Esophagus muscularis mucosa (tissue), 4 donors: ENCODE data around the gene CFAP73. TPM values are rescaled to one million over a fixed set of nuclear protein-coding genes. Genes with fewer than 3 reads are reported as not detected.

Experiments used
- DNase-seq: peaks from one replicate; pipeline ENCODE4 v3.0.0-alpha.2; 2017; ENCODE audit errors: extremely low spot score
- H3K27ac ChIP-seq, 4 donors: fragments of 200-600 bp; sonication (generic); replicated peaks in 1 of 4; 1 replicate in 3 of 4; 2 replicates in 1 of 4; pipeline ENCODE4 v1.5.1; 2016 to 2019; ENCODE audit warnings: mild to moderate bottlenecking in 1 of 4
- H3K27me3 ChIP-seq, 4 donors: fragments of 200-600 bp; sonication (generic); one replicate each; pipeline versions ENCODE4 v1.5.1 to v1.6.0; 2016 to 2019
- H3K36me3 ChIP-seq, 4 donors: fragments of 200-600 bp; sonication (generic); one replicate each; pipeline ENCODE4 v1.5.1; 2016 to 2019
- H3K4me1 ChIP-seq, 4 donors: fragments of 200-600 bp; sonication (generic); one replicate each; pipeline ENCODE4 v1.5.1; 2016 to 2019
- H3K4me3 ChIP-seq, 4 donors: fragments of 200-600 bp; sonication (generic); 1 replicate in 2 of 4; 2 replicates in 2 of 4; pipeline ENCODE4 v1.5.1; 2016 to 2019; ENCODE audit warnings: mild to moderate bottlenecking in 4 of 4, moderate library complexity in 1 of 4
- H3K9me3 ChIP-seq, 4 donors: fragments of 200-600 bp; sonication (generic); 1 replicate in 3 of 4; 2 replicates in 1 of 4; pipeline ENCODE4 v1.5.1; 2016 to 2019
- EP300 ChIP-seq: sonication (generic); formaldehyde crosslinking; IDR thresholded peaks from one replicate; pipeline ENCODE4 v1.6.1; 2017; ENCODE audit warnings: antibody characterized with exemption
- POLR2A ChIP-seq: fragments of 450-650 bp; IDR thresholded peaks from one replicate; pipeline ENCODE4 v1.6.1; 2017; ENCODE audit warnings: antibody characterized with exemption, moderate library complexity, mild to moderate bottlenecking, low read depth
- POLR2AphosphoS5 ChIP-seq, 2 donors: sonication (generic); formaldehyde crosslinking; IDR thresholded peaks; one replicate each; pipeline ENCODE4 v1.6.1; 2017; ENCODE audit warnings: antibody characterized with exemption in 2 of 2
- WGBS: methylation state at CpG from one replicate; pipeline ENCODE4 v1.1.5; 2018; 5-methylcytosine and 5-hydroxymethylcytosine counted together
- intact Hi-C: fragments of 100-400 bp; cut with DNase I; formaldehyde crosslinking; loops from one replicate; pipeline ENCODE4 v1.15.1; 2023
- total RNA-seq, 4 donors: library from RNA; depleted of rRNA; stranded (reverse); fragments of >200 nt; gene quantifications; one replicate each; pipeline versions ENCODE4 v1.1.0 to v1.2.1, GENCODE V29; 2016
- TF ChIP-seq, protein P1 (sequence below), 3 experiments: fragments of 200-600 bp in 2 of 3; fragments of 450-650 bp in 1 of 3; sonication (generic) in 2 of 3; IDR thresholded peaks; one replicate each; pipeline ENCODE4 v1.5.1; 2017 to 2019; ENCODE audit warnings: antibody characterized with exemption in 3 of 3, mild to moderate bottlenecking in 2 of 3, moderate library complexity in 1 of 3

The CFAP73 gene
- total RNA-seq, 4 donors from 2014 or later, result not detected

DNA sequence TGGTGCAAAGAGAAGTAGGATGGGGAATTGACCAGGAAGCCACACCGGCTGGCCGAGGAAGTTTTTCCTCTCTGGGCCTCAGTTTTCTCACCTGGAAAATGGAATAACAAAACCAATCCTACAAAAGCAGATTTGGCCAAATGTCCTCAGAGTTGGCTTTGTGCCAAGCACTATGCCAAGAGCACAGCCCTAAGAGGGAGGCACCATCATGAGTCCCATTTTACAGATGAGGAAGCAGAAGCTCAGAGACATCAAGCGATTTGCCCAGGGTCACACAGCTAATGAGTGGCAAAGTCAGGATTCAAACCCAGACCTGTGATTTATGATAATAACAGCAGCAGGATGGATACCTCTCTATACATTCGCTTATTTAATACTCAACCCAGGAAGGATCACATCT is 41.2 kb upstream of the CFAP73 start:
- DNase-seq, result no peak
- TF ChIP-seq EP300, result no peak
- TF ChIP-seq, protein P1, sequence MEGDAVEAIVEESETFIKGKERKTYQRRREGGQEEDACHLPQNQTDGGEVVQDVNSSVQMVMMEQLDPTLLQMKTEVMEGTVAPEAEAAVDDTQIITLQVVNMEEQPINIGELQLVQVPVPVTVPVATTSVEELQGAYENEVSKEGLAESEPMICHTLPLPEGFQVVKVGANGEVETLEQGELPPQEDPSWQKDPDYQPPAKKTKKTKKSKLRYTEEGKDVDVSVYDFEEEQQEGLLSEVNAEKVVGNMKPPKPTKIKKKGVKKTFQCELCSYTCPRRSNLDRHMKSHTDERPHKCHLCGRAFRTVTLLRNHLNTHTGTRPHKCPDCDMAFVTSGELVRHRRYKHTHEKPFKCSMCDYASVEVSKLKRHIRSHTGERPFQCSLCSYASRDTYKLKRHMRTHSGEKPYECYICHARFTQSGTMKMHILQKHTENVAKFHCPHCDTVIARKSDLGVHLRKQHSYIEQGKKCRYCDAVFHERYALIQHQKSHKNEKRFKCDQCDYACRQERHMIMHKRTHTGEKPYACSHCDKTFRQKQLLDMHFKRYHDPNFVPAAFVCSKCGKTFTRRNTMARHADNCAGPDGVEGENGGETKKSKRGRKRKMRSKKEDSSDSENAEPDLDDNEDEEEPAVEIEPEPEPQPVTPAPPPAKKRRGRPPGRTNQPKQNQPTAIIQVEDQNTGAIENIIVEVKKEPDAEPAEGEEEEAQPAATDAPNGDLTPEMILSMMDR (IDR thresholded peaks at IDR 0.05), result no peak
- no peak for TF ChIP-seq POLR2A
- TF ChIP-seq POLR2AphosphoS5 (IDR thresholded peaks at IDR 0.05), result no peak
- Histone ChIP-seq H3K4me3 (no peak overlapping the region), H3K27me3 (peaks cover 0 to 44% (median 8%) of the 10 kb centered on the region in 4 donors), H3K27ac (no peak overlapping the region), H3K36me3 (no peaks in the 10 kb centered on the region), H3K4me1 (peaks cover 4 to 7% (median 6%) of the 10 kb centered on the region in 4 donors), H3K9me3 (no peaks in the 10 kb centered on the region)
- WGBS, result 93% methylated on average over 4 of the region's 4 CpGs
- intact Hi-C loops, result no loop called here

DNA sequence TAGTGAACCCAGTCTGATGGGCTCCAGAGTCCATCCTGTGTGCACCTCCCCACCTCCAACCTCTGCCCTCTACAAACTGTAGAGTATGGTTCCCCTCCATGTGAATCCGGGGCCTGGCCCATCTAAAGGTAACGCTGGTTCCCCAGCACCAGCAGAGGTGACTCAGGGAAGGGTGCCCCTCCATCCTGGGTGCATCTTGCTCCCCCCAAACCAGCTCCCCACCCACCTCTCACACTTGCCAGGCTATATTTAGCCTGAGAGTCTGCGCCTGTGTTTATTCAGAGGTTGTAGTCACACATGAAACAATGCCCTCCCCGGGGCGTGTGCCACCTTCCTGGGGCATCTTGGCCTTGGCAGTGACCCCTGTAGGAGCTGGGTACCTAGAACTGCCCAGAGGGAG is 40.2 kb upstream of the CFAP73 start:
- Histone ChIP-seq H3K9me3 (no peaks in the 10 kb centered on the region), H3K27me3 (peaks cover 0 to 42% (median under 1%) of the 10 kb centered on the region in 4 donors), H3K36me3 (no peaks in the 10 kb centered on the region), H3K4me3 (no peak overlapping the region), H3K27ac (no peak overlapping the region), H3K4me1 (no peaks in the 10 kb centered on the region)
- 70% methylated on average over 2 of the region's 5 CpGs for WGBS
- no peak for TF ChIP-seq EP300
- no peak for TF ChIP-seq POLR2A
- no peak for TF ChIP-seq POLR2AphosphoS5 (IDR thresholded peaks at IDR 0.05)
- TF ChIP-seq, protein P1 (IDR thresholded peaks at IDR 0.05), result no peak
- no peak for DNase-seq
- intact Hi-C loops, result no loop called here

DNA sequence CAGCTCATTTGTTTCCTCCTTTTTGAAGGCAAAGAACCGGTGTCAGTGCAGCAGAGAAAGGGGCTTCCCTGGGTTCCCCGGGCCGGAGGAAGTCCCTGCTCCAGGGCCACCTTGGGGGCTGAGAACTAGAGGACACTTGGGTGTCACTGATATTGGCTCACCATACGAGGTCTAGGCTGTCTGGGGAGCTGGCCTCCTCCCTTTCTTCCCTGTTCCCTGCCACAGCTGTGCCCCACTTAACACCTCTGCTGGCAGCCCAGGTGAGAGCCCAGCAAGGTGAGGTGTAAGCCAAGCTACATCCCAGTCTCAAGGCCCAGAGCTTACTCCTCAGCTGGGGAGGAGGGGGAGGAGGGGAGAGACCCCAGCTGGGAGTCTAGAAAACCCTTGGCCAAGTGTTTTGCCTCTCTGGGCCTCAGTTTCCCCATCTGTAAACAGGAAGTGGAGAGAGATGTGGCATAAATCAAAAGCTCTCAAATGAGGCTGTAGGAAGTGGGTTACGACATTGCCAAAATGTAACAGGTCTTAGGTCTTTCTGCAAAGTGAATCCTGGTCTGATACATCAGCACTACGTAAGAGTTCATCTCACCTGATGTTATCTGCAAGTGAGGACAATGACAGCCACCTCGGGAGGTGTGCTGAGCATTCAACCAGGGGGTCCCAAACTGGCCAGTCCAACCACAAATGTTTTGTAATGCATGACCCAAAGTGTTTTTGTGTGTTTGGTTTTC is 39.5 kb upstream of the CFAP73 start:
- 65% methylated on average over 7 of the region's 7 CpGs for WGBS
- intact Hi-C loops, result no loop called here
- TF ChIP-seq POLR2A, result no peak
- TF ChIP-seq, protein P1 (IDR thresholded peaks at IDR 0.05), result no peak
- TF ChIP-seq POLR2AphosphoS5 (IDR thresholded peaks at IDR 0.05), result no peak
- TF ChIP-seq EP300, result no peak
- Histone ChIP-seq H3K4me3 (no peak overlapping the region), H3K9me3 (no peaks in the 10 kb centered on the region), H3K4me1 (no peaks in the 10 kb centered on the region), H3K27ac (no peak overlapping the region), H3K36me3 (no peaks in the 10 kb centered on the region), H3K27me3 (peaks cover 0 to 42% (median 0%) of the 10 kb centered on the region in 4 donors)
- no peak for DNase-seq

DNA sequence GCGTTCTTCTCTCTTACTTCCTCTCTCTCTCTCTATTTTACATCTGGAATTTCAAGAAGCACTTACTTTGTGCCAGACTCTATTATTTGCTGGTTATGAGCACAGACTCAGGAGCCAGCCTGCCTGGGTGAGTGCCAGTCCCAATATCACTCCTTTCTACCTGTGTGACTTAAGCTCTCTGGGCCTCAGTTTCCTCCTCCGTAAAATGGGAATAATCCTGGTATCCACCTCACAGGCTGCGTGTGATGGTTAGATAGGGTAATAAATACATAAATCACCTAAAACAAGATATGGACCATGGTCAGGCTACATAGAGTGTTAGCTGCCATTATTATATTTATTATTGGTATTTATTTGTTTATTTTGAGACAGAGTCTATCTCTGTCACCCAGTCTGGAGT is 38.3 kb upstream of the CFAP73 start:
- WGBS, result 89% methylated on average over 3 of the region's 3 CpGs

DNA sequence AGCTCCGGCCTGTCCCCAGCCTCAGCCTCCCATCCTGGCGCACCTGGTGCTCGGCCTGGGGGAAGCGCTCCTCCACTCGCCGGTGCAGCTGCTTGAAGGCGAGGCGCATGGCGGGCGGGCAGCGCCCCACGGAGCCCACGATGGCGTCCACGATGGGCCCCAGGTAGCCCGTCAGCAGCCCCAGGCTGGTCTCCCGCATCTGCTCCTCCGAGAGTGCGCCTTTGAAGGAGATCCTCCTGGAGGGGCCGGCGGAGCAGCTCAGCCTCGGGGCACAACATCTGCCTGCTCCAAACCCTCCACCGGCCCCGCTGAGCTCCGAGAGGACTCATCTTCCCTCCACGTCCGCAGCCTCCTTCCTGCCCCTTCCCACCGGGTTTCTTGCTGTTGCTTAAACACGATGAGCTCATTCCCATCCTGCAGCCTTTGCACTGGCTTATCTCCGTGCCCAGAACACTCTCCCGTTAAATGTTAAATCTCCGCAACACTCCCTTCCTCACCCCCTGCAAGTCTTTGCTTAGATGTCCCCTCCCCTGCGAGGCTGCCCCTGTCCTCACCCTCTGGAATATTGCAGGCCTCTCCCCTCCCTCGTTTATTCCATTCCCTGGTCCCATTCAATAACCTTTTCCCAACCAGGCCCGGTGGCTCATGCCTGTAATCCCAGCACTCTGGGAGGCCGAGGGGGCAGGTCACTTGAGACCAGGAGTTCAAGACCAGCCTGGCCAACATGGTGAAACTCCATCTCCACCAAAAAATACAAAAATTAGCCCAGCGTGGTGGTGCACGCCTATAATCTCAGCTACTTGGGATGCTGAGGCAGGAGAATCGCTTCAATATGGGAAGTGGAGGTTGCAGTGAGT is 37.3 kb upstream of the CFAP73 start:
- Histone ChIP-seq H3K27me3 (peaks cover 0 to 46% (median 0%) of the 10 kb centered on the region in 4 donors), H3K36me3 (no peaks in the 10 kb centered on the region), H3K27ac (no peak overlapping the region), H3K9me3 (no peaks in the 10 kb centered on the region), H3K4me1 (no peaks in the 10 kb centered on the region), H3K4me3 (no peak overlapping the region)
- TF ChIP-seq, protein P1 (IDR thresholded peaks at IDR 0.05), result no peak
- no peak for TF ChIP-seq POLR2AphosphoS5 (IDR thresholded peaks at IDR 0.05)
- TF ChIP-seq EP300, result no peak
- TF ChIP-seq POLR2A, result no peak
- DNase-seq, result no peak
- intact Hi-C loops, result no loop called here
- 72% methylated on average over 33 of the region's 39 CpGs for WGBS

More for the DNA sequence above, 38.3 kb upstream of the CFAP73 start:
- H3K9me3 ChIP-seq, result no peaks in the 10 kb centered on the region
- no peak overlapping the region for H3K4me3 ChIP-seq
- no peak overlapping the region for H3K27ac ChIP-seq
- TF ChIP-seq POLR2A, result no peak
- TF ChIP-seq EP300, result no peak
- peaks cover 0 to 46% (median 0%) of the 10 kb centered on the region in 4 donors for H3K27me3 ChIP-seq
- intact Hi-C loops, result no loop called here
- DNase-seq, result no peak
- no peaks in the 10 kb centered on the region for H3K4me1 ChIP-seq
- H3K36me3 ChIP-seq, result no peaks in the 10 kb centered on the region
